CD4-positive, alpha-beta T cell treated with Interleukin-2 at 100 ng/mL for 4 hours (primary cell): ENCODE data around the gene ADGRG1.

ENCODE experiments used
- DNase-seq: peaks from one replicate; pipeline ENCODE4 v3.0.0-alpha.2; 2020; ENCODE audit warnings: low spot score

The ADGRG1 gene

GRCh38 chr16:57620335-57621231 is 7.8 kb upstream of the ADGRG1 start:
- DNase-seq, result no peak

GRCh38 chr16:57621521-57622271 is 6.7 kb upstream of the ADGRG1 start:
- no peak for DNase-seq

GRCh38 chr16:57622361-57623250 is 5.8 kb upstream of the ADGRG1 start:
- no peak for DNase-seq

GRCh38 chr16:57623251-57624043 is 5.0 kb upstream of the ADGRG1 start:
- no peak for DNase-seq

- DNase-seq, result no peak
Measured at GRCh38 chr16:57624044-57624688, 4.3 kb upstream of the ADGRG1 start.

- DNase-seq, result no peak
Measured at GRCh38 chr16:57624806-57625500, 3.5 kb upstream of the ADGRG1 start.

GRCh38 chr16:57626420-57627170 is 1.8 kb upstream of the ADGRG1 start:
- DNase-seq, result no peak

- DNase-seq, result no peak
Measured at GRCh38 chr16:57627184-57627871, 1.1 kb upstream of the ADGRG1 start.

- no peak for DNase-seq
Measured at GRCh38 chr16:57628783-57629293, 408 bp downstream of the ADGRG1 start.

GRCh38 chr16:57629516-57630406 is 1.3 kb downstream of the ADGRG1 start:
- no peak for DNase-seq

- no peak for DNase-seq
Measured at GRCh38 chr16:57630407-57630797, 2.0 kb downstream of the ADGRG1 start.

GRCh38 chr16:57630931-57631845 is 2.8 kb downstream of the ADGRG1 start:
- DNase-seq, result no peak

- no peak for DNase-seq
Measured at GRCh38 chr16:57632568-57632967, 4.1 kb downstream of the ADGRG1 start.

GRCh38 chr16:57633383-57634064 is 5.1 kb downstream of the ADGRG1 start:
- DNase-seq, result no peak

- DNase-seq, result no peak
Measured at GRCh38 chr16:57634171-57634570, 5.7 kb downstream of the ADGRG1 start.
